GM18498 (cell line): ENCODE measurements around the gene RPS14.

Experiments used
- ATAC-seq: cut with Tn5 transposase; IDR thresholded peaks from one replicate; pipeline ENCODE4 v1.9.1; 2021; ENCODE audit warnings: mild to moderate bottlenecking, moderate library complexity; ENCODE audit not compliant: unreplicated experiment

RPS14 gene

GRCh38 chr5:150449517-150450339 lies at the start of gene RPS14:
TSS of gene RPS14 (minus strand) at chr5:150449739. CDS start at chr5:150447733, 2,006 bp downstream.
- ATAC-seq = peak; percentile 93

DNA sequence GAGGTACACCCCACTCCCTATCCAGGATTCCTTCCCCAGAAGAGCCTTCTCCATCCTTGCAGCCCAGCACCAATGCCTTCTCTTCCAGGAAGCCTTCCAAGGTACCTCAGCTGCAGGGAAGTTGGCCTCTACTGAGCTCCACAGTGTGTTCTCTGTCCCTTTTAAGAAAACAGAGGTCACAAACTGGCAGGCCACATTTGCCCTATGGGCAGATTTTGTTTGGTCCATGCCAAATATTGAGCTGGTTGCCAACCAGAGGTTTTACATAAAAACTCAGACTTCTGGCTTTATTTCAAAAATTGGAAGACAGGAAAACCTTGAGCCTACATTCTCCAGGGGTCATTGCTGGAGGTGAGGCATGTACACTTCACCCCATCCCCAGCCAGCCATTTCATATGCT lies 49.4 kb upstream of the RPS14 start:
- ATAC-seq = no peak

GRCh38 chr5:150498501-150498900 lies 49.0 kb upstream of the RPS14 start:
- no peak for ATAC-seq

GRCh38 chr5:150497989-150498317 lies 48.4 kb upstream of the RPS14 start:
- ATAC-seq = no peak

GRCh38 chr5:150497274-150497988 lies 47.9 kb upstream of the RPS14 start:
- ATAC-seq = no peak

DNA sequence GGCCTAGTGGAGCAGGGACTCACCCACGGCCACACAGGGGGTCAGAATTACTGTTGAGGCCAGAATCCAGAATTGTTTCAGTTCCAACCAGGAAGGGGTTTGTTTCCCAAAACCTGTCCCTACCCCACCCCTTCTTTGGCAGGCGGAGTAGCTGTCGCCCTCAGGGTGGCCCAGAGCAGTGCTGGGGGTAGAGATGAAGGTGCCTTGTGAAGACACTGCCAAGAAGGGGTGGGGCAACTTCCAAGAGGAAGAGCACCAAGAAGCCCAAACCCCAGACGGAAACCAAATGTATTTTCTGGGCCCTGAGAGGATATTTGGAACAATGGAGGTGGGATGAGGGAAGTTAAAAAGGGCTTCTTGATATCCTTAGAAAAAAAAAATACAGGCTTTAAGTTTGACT lies 47.0 kb upstream of the RPS14 start:
- no peak for ATAC-seq

GRCh38 chr5:150496098-150496497 lies 46.6 kb upstream of the RPS14 start:
- no peak for ATAC-seq

GRCh38 chr5:150492621-150493020 lies 43.1 kb upstream of the RPS14 start:
- ATAC-seq = no peak

GRCh38 chr5:150491876-150492275 lies 42.3 kb upstream of the RPS14 start:
- no peak for ATAC-seq

DNA sequence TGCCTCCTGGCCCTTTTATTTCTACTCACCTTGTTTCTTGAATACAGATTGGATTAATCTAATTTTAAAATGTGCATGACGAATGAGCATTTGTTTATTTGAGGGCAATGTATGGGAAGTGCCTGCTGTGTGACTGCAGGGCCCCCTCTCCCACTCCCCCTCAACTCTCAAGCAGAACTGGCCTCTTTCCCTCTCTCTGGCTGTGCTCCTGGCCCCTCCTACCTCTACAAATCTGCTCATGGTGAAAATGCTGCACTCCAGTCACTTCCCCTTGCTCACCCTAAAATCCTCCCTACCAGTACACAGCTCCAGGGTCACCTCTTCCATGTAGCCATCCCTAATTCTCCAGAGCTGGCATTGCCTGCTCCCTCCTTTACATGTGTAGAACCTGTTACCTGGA lies 41.2 kb upstream of the RPS14 start:
- ATAC-seq = no peak

DNA sequence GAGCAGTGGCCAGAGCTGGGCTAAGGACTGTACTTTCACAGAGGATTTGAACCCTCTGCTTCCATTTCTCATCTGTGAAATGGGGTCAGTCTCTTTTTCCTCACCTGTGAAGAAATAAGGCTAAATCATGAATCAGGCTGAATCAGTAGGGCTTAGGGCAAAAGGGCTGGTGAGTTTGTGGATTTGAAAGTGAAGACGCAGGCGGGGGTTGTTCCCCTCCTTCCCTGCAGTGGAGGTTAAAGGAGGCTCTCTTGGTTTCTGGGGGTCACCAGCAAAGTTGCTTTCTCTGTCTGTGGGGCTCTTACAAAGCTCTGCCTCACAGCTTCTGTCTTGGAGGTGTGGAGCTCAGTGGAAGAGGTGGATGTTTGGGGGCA lies 40.7 kb upstream of the RPS14 start:
- no peak for ATAC-seq

DNA sequence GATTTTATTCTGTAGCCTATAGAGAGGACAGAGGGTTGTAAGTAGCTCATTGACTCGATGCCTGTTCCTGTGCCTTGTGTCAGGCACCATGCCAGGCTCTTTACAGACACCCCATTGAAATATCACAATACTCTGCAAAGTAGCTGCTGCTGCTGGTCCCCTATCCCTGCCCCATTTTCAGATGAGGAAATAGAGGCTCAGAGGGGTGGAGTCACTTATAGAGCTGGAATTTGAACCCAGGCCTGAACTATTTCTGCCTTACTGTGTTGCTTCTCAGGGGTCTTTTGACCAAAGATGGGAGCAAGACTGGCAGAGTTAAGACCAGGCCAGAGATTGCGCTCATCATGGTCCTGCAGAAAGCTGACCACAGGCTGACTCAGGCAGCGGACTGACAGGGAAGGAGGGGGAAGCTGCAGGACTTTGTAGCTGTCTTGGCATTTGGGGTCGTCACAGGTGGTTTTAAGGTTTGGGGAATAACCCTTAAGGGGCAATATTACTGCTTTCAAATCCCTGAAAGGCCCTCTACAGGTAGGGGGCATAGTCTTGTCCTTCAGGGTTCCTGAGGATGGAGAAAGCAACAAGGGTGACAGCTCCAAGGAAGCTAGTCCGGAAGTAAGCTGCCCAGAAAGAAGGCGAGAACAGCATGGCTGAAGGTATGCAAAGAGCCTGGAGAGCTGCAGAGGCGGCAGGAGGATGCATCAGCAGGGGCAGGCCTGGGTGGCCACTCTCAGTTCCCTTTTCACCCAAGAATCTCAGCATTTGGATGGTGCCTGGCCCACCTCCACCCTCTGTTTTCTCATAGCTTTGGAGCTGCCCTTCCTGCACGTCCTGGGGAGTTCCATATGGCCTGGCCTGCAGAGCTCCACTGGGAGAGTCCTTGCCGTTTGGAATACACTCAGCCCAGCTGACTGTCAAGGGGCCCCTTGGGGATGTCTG lies 40.1 kb upstream of the RPS14 start:
- ATAC-seq = peak; percentile 83

DNA sequence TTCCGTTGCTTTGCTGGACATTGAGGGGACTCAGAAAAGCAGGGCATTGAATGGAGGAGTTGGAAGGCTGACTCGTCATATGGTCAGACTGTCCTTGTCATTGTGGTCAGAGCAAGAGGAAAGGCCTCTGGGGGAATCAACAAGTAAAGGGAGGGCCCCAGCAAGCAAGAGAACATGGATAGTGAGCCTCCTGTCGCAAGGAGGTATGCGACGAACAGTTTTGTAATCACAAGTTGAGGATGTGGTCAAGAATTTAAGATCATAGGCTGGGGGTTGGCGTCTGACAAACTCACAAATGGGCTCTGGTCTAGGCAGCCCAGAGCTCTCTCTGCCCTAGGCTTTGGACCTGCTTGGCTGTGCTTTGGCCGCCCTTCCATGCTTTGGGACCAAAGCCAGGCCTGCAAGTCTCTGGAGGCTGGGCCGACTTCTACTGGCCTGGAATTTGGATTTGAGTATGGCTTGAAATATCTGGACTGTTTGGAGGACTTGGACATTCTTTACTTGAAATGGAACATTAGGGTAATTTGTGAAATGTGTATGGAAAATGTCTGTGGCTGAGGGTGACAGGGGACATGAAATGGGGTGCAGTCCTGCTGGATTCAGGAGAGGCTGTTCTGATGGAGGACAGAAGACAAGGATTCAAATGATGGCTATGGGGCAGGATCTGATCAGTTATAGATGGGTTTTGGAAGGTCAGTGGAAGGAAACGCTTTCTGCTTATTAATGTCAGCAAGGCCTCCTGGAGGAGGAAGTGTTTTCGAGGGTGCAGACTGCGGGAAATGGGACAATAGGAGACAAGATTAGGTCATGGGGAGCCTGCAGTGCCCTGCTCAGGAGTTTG lies 39.2 kb upstream of the RPS14 start:
- ATAC-seq = no peak

DNA sequence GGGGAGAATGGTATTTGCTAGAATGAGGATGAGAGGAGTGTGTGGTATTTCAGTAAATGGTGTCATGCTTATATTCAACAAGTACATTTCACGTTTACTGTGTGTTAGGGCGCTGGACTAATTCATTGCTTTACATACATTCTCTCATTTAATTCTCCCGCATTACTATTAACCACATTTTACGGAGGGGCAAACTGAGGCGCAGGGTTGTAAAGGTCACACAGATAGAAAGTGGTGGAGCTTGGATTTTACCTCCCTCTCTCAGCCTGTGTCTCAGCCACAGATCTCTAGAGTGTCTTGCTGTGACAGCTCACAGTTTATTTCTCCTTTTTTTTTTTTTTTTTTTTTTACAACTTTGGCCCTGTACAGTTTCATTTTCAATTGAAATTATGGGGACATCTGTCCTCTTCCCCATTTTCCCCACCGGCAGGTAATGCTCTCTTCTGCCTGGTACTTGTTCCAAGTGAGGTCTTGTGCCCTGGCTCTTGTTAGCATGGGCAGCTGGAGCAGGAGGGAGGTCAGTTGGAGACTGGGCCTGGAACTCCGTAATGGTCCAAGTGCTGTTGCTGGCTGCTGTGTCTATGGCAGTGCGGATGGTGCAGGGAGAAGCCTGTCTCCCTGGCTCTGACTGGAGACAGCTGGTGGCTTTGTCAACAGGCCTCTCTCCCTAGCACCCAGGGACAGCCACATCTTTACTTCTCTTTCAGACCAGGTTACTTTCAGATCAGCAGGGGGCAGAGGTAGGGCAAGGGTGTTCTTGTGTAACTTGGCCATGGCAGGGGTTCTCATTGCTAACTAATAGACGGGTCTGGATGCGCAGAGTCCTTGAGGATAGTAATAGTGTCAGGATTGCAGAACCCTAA lies 37.9 kb upstream of the RPS14 start:
- no peak for ATAC-seq

DNA sequence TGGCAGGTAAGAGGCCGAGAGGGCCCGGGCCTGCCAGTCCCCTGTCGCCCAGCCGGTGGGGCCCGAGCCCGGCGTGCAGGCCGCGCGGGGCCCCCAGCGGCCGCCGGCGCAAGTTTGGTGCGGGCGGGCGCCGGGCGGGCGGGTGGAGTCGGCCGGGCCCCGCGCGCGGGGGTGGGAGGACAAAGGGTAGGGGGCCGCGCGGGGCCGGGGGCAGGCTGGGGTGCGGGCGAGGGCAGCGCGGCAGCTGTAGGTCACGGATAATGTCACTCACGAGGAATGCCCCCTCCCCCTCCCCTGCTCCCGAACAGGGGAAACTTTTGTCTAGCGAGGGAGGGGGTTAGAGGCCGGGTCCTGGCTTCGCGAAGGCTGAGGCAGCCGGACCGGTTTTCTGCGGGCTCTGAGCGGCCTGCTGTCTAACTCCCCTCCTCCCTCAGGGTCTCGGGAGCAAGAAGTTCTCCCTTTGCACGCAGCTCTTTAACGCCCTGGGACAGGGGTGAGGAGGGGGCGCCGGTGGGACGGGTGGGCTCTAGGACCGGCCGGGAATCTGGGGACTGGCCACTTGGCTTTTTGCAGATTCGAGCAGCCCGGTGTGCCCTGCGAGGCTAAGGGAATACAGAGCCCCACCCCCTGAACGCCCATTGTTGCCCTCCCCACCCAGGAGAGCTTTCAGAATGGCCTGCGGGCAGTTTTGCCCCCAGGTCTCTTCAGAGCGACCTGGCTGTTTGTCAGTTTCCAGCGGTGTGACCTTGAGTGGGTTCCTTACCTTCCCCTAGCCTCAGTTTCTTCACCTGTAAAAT lies 37.1 kb upstream of the RPS14 start:
- peak; percentile 31 for ATAC-seq

- peak; percentile 9 for ATAC-seq
Observed at GRCh38 chr5:150485693-150486401, 36.3 kb upstream of the RPS14 start.

- no peak for ATAC-seq
Observed at GRCh38 chr5:150484964-150485692, 35.6 kb upstream of the RPS14 start.
